Activated CD4-positive, alpha-beta T cell treated with anti-CD3 and anti-CD28 coated beads, Interleukin-2, Interleukin-6, amounts not matched to agents 100 ng/mL and 50 ng/mL, durations not matched to agents 16 hours and 8 hours (primary cell): ENCODE measurements around the gene SPATA13.
"Not testable (repeated sequence)": the region's sequence is repeated elsewhere in the genome, so short reads cannot be mapped to it uniquely, and the experiment has no call there.

ENCODE experiments used
- DNase-seq: peaks from one replicate; pipeline ENCODE4 v3.0.0-alpha.2; 2020

The SPATA13 gene

DNA sequence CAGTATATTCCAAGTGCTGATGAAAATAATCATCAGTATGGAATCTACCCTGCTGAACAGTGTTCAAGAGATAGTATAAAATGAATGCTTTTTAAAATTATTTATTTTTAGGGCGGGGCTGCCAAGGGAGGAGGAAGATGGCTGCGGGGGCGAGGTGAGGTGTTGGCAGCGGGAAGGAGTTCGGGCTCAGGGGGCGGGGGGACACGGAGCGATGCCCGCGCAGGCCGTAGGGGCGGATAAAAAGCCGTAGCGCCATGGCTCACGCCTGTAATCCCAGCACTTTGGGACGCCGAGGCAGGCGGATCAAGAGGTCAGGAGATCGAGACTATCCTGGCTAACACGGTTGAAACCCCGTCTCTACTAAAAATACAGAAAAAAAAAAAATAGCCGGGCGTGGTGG is 167.1 kb downstream of the SPATA13 start:
- DNase-seq = not testable (repeated sequence)

DNA sequence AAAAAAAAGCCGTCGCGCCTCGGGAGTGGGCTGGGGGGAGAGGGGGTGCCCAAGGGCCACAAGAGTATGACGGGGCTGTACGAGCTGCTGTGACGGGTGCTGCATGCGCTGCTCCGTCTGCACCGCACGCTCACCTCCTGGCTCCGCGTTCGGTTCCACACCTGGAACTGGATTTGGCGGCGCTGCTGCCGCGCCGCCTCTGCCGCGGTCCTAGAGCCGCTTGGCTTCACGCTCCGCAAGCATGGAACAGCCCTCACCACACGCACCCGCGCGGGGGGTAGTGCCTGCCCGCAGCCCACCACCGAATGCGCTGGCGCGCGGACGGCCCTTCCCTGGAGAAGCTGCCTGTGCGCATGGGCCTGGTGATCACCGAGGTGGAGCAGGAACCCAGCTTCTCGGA is 167.6 kb downstream of the SPATA13 start:
- no peak for DNase-seq

DNA sequence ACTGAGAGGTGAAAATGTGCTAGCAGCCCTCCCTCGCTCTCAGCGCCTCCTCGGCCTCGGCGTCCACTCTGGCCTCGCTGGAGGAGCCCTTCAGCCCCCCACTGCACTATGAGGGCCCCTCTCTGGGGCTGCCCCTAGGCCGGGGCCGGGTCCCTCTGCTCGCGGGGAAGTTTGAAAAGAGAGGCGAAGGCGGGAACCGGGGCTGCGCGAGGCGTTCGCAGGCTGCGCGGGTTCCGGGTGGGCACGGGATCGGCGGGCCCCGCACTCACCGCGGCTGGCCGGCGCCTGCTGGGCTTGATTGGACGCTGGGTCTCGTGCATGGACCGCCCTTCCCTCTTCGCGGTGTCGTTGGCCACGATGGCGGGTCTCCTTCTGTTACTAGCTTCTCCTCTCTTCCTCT is 178.2 kb downstream of the SPATA13 start:
- no peak for DNase-seq

DNA sequence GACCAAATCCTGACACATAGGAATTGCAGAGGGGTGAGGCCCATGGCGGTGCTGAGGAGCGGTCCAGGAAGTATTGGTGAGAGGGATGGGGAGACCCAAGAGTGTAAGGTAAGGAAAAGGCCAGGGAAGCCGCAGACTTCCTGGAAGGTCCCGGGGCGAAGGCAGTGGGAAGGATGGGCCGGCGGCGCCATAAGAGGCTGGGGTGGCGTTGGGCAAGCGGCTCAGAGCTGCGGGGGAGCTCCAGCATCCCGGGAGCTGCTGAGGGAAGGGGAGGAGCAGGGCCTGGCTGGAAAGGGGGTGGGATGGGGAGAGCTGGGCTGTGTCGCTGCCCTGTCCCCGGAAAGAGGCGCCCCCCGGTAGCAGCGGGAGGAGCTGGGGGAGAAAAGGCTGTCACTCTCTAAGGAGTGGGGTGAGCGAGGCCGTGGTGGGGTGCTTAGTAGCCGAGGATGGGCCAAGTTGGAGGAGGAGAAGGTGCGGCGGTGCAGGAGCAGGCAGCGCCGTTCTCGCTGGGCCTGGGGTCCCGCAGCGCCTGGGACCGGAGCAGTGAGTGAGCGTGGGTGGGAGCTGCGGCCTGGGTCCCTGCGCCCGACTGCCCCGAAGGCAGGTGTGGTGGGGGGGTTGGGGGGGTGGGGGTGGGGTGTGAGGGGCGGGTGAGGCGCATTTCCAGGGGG is 179.6 kb downstream of the SPATA13 start:
- DNase-seq = no peak

- no peak for DNase-seq
These were observed 180.1 kb downstream of the SPATA13 start for GRCh38 chr13:24340608-24340955.

DNA sequence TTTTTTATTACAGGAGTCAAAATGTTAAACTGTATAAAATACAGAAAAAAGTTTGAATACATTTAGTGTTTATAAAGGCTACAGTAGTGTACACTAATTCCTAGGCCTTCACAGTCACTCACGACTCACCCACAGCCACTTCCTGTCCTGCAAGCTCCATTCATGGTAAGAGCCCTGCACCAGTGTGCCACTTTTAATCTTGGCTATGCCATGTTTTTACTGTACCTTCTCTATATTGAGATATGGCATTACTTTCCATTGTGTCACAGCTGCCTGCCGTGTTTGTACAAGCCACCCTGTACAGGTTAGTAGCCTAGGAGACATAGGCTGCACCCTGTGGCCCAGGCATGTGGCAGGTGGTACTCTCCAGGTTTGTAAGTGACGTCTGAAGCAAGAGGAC is 180.9 kb downstream of the SPATA13 start:
- no peak for DNase-seq

DNA sequence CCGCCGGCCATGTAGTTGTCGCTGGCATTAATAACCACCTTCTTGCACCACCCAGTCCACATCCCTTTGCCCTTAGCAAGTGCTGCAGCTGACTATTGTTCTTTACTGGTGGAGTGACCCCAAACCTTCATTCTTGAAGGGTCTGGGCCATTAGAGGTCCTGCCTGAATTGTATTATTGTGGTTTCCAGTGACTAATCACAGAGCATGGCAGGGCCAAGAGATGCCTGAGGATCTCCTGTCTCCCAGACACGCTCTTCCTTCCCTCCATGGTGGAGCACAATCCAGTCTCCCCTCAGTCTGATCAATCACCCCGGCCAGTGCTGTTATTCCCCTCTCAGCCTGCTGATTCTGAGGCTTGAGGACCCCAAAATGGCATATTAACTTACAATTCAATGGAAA is 187.9 kb downstream of the SPATA13 start:
- no peak for DNase-seq

DNA sequence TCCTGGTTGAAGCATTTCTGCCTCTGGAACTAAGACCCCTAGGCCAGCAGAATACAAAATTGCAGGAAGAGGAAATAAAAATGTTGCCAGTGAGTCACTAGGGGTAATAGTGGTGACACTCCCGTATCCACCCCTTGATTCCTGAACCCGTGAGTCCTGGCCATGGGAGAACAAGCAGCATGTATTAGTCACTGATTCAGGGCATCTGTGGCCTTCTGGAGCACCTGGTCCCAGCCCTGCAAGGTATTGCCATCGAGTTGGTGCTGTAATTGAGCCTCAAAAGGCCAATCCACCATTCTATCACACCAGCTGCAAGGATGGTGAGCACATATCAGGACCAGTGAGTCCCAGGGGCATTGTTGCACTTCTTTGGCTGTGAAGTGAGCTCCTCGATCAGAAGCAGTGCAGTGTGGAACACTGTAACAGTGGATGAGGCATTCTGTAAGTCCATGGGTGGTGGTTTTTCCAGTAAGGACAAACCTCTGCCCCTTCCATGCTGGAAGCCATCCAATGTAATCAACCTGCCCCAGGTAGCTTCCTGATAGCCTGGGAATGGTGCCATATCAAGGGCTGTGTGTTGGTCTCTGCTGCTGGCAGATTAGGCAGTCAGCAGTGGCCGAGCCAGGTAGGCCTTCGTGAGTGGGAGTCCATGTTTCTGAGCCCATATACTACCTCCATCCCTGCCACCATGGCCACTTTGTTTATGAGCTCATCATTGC is 188.4 kb downstream of the SPATA13 start:
- no peak for DNase-seq

DNA sequence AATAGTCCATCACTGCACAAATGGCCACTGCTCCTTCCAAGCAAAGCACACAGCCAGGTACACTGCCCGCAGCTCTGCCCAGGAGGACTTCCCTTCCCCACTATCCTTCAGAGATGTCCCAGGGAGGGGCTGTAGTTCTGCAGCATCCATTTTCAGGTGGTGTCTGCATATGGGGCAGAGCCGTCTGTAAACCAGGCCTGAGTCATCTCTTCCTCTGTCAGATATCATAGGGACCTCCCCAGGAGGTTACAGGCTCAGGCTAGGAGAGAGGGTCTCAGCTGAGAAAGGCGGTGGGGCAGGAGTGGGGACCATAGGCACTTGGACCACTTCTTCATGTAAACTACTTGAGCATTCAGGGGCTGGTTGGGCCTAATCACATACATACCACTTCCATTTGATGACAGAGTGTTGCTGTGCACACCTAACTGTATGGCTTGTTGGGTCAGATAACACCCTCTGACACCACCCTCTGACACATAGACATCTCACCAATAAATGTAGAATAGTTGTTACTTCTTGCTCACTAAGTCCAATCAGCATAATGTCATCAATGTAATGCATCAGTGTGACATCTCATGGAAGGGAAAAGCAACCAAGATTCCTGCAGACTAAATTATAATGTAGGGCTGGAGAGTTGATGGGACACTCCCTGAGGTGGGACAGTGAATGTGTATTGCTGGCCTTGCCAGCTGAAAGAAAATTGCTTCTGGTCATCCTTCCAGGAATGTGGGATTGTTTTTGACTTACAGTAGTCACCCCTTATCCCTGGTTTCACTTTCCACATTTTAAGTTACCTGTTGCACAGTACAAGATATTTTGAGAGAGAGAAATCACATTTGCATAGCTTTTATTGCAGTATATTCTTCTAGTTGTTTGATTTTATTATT is 189.5 kb downstream of the SPATA13 start:
- DNase-seq = not testable (repeated sequence)

DNA sequence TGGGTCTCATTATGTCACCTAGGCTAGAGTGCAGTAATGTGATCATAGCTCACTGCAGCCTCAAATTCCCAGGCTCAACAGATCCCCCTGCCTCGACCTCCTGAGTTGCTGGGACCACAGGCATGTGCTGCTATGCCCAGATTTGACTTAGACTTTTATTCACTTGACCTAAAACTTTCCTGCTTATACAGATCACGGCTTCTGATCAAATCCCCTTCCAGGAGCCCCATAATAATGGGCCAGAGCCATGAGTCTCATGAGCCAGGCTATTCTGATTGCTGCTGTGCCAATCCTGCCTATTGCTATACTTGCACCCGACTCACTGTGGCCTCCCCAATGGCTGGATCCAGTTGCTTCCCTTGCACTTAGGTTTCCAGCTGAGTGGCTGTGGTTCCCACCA is 190.9 kb downstream of the SPATA13 start:
- DNase-seq = no peak

GRCh38 chr13:24353736-24354135 is 193.2 kb downstream of the SPATA13 start:
- no peak for DNase-seq

GRCh38 chr13:24355103-24355502 is 194.6 kb downstream of the SPATA13 start:
- DNase-seq = no peak

- DNase-seq = no peak
These were observed 195.8 kb downstream of the SPATA13 start for GRCh38 chr13:24356270-24356669.
